ENCODE results near the gene ETFBKMT. TPM values are rescaled to one million over a fixed set of nuclear protein-coding genes. Genes with fewer than 3 reads are reported as not detected.

The ETFBKMT gene
- polyA plus RNA-seq, 1 donor (not counting 4 experiments of a cell fraction or from before 2014, with no cell fraction given): 1.4 TPM

- DNase-seq (ENCODE audit: low read depth, low spot score): no peak
- Histone ChIP-seq H3K9me3 (ENCODE audit: control insufficient read depth, low read depth, low read length) (no peaks in the 10 kb centered on the region), H4K20me1 (ENCODE audit: control insufficient read depth, extremely low read depth, insufficient read depth, low read length) (no peaks in the 10 kb centered on the region), H3K4me2 (ENCODE audit: control insufficient read depth, extremely low read depth, insufficient read depth, low read depth, low read length) (peak overlapping the region; percentile 93), H3K9ac (ENCODE audit: control insufficient read depth, extremely low read depth, insufficient read depth, low read length) (peak overlapping the region; percentile 94), H3K27ac (ENCODE audit: control insufficient read depth, insufficient read depth, low read length) (peak overlapping the region; percentile 96), H3K27me3 (ENCODE audit: control insufficient read depth, extremely low read depth, insufficient read depth, low read length) (no peaks in the 10 kb centered on the region), H3K79me2 (ENCODE audit: control insufficient read depth, insufficient read depth, low read length) (no peaks in the 10 kb centered on the region), H3K36me3 (ENCODE audit: control insufficient read depth in 2 of 2, extremely low read depth in 1 of 2, insufficient read depth in 2 of 2, low read length in 2 of 2) (no peaks in the 10 kb centered on the region), H3K4me1 (ENCODE audit: control insufficient read depth, extremely low read depth, insufficient read depth, low read length) (peaks cover 11% of the 10 kb centered on the region), H3K4me3 (ENCODE audit: control insufficient read depth in 2 of 3, extremely low read depth in 1 of 3, insufficient read depth in 2 of 3, low read depth in 1 of 3, low read length in 3 of 3) (peak overlapping the region; percentile 52 to 99 (median 98)), H2AFZ (ENCODE audit: control insufficient read depth, low read length) (peak overlapping the region; percentile 76), H3K9me1 (ENCODE audit: control insufficient read depth, extremely low read depth, insufficient read depth, low read length) (no peaks in the 10 kb centered on the region)
- no peak for TF ChIP-seq EZH2 (IDR thresholded peaks at IDR 0.05; ENCODE audit: low read length)
- no peak for TF ChIP-seq CTCF (optimal IDR thresholded peaks at IDR 0.05 in 1 of 3, IDR thresholded peaks at IDR 0.05 in 1 of 3, conservative IDR thresholded peaks at IDR 0.05 in 1 of 3; ENCODE audit: extremely low read depth in 1 of 3, insufficient read depth in 2 of 3, low read length in 3 of 3)
- FAIRE-seq: no peak
- dilution Hi-C loops (cut with MboI; ENCODE audit: extremely low pct_ligation_motif_present, low sequenced_read_pairs): no loop called here
These were observed 909 bp upstream of the ETFBKMT start for GRCh38 chr12:31658471-31659086.

GRCh38 chr12:31662176-31662849 is 2.8 kb downstream of the ETFBKMT start:
- TF ChIP-seq EZH2 (IDR thresholded peaks at IDR 0.05; ENCODE audit: low read length) (no peak), CTCF (optimal IDR thresholded peaks at IDR 0.05 in 1 of 3, IDR thresholded peaks at IDR 0.05 in 1 of 3, conservative IDR thresholded peaks at IDR 0.05 in 1 of 3; ENCODE audit: extremely low read depth in 1 of 3, insufficient read depth in 2 of 3, low read length in 3 of 3) (no peak)
- DNase-seq (ENCODE audit: low read depth, low spot score) (no peak), FAIRE-seq (no peak)
- no peak overlapping the region for H3K4me3 ChIP-seq (ENCODE audit: control insufficient read depth in 2 of 3, extremely low read depth in 1 of 3, insufficient read depth in 2 of 3, low read depth in 1 of 3, low read length in 3 of 3)
- no peak overlapping the region for H3K4me2 ChIP-seq (ENCODE audit: control insufficient read depth, extremely low read depth, insufficient read depth, low read depth, low read length)
- H3K9ac ChIP-seq (ENCODE audit: control insufficient read depth, extremely low read depth, insufficient read depth, low read length): no peak overlapping the region
- H3K9me1 ChIP-seq (ENCODE audit: control insufficient read depth, extremely low read depth, insufficient read depth, low read length): no peaks in the 10 kb centered on the region
- H4K20me1 ChIP-seq (ENCODE audit: control insufficient read depth, extremely low read depth, insufficient read depth, low read length): no peaks in the 10 kb centered on the region
- no peak overlapping the region for H2AFZ ChIP-seq (ENCODE audit: control insufficient read depth, low read length)
- H3K27me3 ChIP-seq (ENCODE audit: control insufficient read depth, extremely low read depth, insufficient read depth, low read length): no peaks in the 10 kb centered on the region
- H3K36me3 ChIP-seq (ENCODE audit: control insufficient read depth in 2 of 2, extremely low read depth in 1 of 2, insufficient read depth in 2 of 2, low read length in 2 of 2): no peaks in the 10 kb centered on the region
- dilution Hi-C loops (cut with MboI; ENCODE audit: extremely low pct_ligation_motif_present, low sequenced_read_pairs): no loop called here
- H3K27ac ChIP-seq (ENCODE audit: control insufficient read depth, insufficient read depth, low read length): no peak overlapping the region
- H3K79me2 ChIP-seq (ENCODE audit: control insufficient read depth, insufficient read depth, low read length): no peaks in the 10 kb centered on the region
- no peaks in the 10 kb centered on the region for H3K9me3 ChIP-seq (ENCODE audit: control insufficient read depth, low read depth, low read length)
- peaks cover 11% of the 10 kb centered on the region for H3K4me1 ChIP-seq (ENCODE audit: control insufficient read depth, extremely low read depth, insufficient read depth, low read length)

All from keratinocyte (primary cell).